Kidney capillary endothelial cell (primary cell): ENCODE results near the gene LIME1.
"Not testable (repeated sequence)": the region's sequence is repeated elsewhere in the genome, so short reads cannot be mapped to it uniquely, and the experiment has no call there.

Experiments
- DNase-seq: peaks from one replicate; pipeline ENCODE4 v3.0.0-alpha.2; 2018; ENCODE audit warnings: low spot score

LIME1 gene

GRCh38 chr20:63708301-63709148 is 27.9 kb upstream of the LIME1 start:
- no peak for DNase-seq

GRCh38 chr20:63709149-63709527 is 27.3 kb upstream of the LIME1 start:
- DNase-seq = no peak

- no peak for DNase-seq
Measured at GRCh38 chr20:63711085-63711645, 25.3 kb upstream of the LIME1 start.

- DNase-seq = no peak
Measured at GRCh38 chr20:63712191-63712590, 24.3 kb upstream of the LIME1 start.

GRCh38 chr20:63714858-63715257 is 21.6 kb upstream of the LIME1 start:
- no peak for DNase-seq

- no peak for DNase-seq
Measured at GRCh38 chr20:63718996-63719395, 17.5 kb upstream of the LIME1 start.

- DNase-seq = not testable (repeated sequence)
Measured at GRCh38 chr20:63722967-63723622, 13.4 kb upstream of the LIME1 start.

GRCh38 chr20:63730189-63730733 is 6.2 kb upstream of the LIME1 start:
- not testable (repeated sequence) for DNase-seq

- no peak for DNase-seq
Measured at GRCh38 chr20:63731410-63731809, 5.1 kb upstream of the LIME1 start.

- no peak for DNase-seq
Measured at GRCh38 chr20:63732118-63733095, 4.1 kb upstream of the LIME1 start.

GRCh38 chr20:63733117-63733516 is 3.3 kb upstream of the LIME1 start:
- no peak for DNase-seq

GRCh38 chr20:63733579-63734081 is 2.8 kb upstream of the LIME1 start:
- no peak for DNase-seq

GRCh38 chr20:63734111-63734945 is 2.1 kb upstream of the LIME1 start:
- no peak for DNase-seq

GRCh38 chr20:63734946-63735858 is 1.3 kb upstream of the LIME1 start:
- DNase-seq = no peak

GRCh38 chr20:63736893-63737694 is 630 bp downstream of the LIME1 start:
- no peak for DNase-seq

GRCh38 chr20:63737695-63737944 is 1.2 kb downstream of the LIME1 start:
- no peak for DNase-seq

GRCh38 chr20:63737945-63738686 is 1.7 kb downstream of the LIME1 start:
- no peak for DNase-seq

- no peak for DNase-seq
Measured at GRCh38 chr20:63738687-63739129, 2.2 kb downstream of the LIME1 start.
